GM21825 (cell line): ENCODE data around the gene ANKS1A.

Experiments
- ATAC-seq: cut with Tn5 transposase; IDR thresholded peaks from one replicate; pipeline ENCODE4 v1.9.1; 2021; ENCODE audit warnings: mild to moderate bottlenecking, moderate library complexity; ENCODE audit not compliant: unreplicated experiment

ANKS1A gene

DNA sequence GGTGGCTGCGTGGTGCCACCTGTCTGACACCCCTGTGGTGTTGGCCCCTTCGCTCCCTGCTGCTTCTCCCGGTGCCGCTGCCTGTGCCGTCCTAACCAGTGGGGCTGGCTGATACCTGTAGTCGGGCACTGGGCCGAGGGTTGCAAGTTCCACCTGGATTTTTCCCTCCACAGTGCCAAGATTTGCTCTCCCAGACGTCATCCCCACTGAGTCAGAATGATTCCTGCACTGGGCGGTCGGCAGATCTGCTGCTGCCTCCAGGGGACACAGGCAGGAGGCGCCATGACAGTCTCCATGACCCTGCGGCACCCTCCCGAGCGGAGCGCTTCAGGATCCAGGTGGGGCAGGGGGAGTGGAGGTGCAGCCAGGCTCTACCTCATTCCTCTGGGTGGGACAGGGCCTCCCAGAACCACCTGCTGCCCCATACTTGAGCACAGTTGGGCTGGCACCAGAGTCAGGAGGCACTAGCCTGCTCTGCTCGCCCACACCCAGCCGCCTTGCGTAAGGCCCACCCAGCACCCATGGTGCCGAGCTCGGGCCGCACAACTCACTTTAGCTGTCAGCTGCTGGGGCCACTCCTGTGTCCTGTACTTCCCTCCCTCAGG, 191.9 kb downstream of the ANKS1A start:
- ATAC-seq = no peak

DNA sequence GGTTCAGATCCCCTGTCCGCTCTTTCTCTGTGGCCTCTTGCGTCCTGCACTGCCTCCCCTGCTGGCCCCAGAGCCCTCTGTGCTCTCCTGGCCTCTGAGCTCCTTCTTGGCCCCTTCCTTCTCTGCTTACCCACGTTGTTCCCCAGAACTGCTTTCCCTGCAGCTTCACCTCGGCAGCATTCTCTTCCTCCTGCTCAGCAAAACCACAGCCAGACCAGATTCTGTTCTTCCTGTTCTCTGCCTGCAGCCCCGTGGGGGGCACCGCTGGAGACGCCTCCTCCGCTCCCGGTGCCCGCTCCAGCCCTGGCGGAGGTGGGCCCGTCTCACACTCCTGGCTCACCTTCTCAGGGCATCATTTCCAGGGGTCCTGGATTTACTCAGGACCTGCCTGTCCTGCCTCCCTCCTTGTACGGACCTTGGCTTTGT, 192.4 kb downstream of the ANKS1A start:
- ATAC-seq = no peak

DNA sequence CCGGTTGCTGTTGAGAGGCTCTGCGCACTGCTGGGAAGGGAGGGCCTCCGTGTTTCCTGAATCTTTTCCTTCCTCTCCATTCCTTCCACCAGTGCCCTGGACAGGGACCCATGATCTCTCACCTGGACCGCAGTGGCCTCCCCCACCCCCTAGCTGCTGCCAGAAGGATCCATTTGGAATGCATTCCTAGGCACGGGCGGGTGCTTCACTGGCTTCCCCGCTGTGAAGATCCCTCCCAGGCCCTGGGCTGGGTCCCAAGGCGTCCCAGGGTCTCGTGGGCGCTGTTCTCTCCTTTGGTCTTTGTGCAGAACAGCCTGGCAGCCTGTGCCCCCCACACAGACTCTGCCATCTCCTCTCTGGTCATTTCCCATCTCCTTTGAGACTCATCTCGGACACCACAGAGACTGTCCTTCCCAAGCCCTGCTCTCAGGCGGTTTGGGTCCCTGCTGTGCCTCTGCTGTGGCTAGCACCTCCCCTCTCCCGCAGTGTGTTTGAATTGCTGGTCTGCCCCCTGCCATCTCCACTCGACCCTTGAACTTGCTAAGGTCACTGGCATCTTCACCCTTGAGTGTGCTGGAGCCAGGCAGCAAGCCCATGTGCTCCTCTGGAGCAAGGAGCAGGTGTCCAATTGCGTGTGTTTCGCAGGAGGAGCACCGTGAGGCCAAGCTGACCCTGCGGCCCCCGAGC, 193.1 kb downstream of the ANKS1A start:
- ATAC-seq = no peak

DNA sequence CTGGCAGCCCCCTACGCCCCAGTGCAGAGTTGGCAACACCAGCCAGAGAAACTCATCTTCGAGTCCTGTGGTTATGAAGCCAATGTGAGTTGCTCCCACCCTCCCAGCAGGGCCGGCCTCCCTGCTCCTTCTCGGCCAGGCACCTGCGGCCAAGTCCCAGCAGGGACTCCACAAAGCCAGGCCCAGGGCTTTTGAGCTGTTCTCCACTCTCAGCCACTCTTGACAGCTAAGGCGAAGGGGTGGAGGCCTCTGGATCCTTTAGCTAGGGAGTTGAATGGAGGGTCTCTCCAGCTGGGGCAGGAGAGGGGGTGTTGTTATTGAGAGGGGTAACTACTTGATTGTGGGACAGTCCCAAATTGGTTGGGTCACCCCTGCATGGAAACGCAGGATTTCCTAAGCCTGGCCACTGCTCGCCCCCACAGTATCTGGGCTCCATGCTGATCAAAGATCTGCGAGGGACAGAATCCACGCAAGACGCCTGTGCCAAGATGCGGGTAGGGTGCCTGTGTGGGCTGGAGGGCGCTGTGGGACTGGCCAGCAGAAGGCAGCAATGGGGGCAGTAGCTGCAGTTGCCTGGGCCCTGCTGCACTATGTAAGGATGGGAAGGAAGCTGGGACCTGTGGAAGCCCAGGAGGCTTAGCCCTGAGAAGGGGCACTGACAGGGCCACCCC, 193.8 kb downstream of the ANKS1A start:
- ATAC-seq = no peak

DNA sequence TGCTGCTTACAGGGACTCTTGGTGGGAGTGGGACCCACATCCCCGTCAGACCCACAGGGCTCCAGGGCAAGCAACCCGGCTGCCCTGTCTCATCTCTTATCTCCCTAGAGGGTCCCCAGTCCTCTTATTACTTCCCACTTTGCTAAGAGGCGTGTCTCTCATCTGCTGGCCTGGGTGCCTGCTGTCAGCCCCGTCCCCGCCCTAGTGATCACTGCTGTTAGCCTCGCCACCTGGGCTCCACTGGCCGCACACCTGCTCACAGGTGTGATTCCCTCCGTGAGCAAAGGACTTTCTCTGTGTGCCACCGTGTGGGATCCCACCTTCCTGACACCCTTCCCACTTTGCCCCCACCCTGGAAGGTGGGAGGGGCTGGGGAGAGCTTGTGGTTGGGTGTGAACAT, 194.5 kb downstream of the ANKS1A start:
- ATAC-seq = no peak

DNA sequence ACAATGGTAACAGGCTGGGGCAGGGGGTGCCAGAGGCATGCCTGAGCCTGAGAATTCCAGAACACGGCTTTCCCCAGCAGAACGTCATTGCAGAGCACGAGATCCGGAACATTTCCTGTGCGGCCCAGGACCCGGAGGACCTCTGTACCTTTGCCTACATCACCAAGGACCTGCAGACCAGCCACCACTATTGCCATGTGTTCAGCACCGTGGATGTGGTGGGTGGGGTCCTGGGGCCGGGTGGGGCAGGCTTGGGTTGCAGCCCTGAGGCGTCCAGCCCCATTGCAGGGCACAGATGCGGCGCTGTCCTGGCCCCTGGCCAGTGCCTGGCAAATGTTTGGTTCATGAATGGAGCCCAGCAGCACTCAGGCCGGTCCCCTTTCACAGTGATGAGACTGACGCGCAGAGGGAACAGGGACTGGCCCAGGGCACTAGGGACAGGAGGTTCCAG, 195.0 kb downstream of the ANKS1A start:
- ATAC-seq = no peak

DNA sequence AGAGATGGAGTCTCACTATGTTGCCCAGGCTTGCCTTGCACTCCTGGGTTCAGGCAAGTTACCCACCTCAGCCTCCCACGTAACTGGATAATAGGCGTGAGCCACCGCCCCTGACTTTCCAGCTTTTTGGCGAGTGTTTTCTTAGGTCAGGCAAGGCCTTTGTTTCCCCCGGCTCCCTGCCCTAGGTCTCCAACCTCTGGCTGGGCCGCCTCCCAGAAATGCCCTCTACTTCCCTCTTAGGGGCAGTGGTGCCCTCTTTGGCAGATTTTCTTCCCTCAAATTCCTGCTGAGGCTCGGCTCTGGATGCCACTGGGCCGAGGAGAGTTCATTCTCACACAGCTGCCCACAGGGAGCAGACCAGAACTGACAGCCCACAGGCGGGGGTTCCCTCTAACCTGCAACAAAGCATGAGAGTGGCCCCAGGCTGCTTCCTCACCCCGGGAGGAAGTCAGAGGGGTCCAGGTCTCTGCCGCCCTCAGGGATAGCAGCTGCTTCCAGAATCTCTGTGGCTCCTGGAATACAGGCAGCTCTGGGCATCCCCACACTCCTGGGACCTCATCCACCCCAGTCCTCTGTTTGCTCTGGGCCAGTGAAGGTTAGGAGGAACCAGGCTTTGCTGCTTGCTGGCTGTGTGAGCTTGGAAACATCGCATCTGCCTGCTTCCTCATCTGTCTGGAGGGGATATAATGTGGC, 195.6 kb downstream of the ANKS1A start:
- ATAC-seq = no peak

DNA sequence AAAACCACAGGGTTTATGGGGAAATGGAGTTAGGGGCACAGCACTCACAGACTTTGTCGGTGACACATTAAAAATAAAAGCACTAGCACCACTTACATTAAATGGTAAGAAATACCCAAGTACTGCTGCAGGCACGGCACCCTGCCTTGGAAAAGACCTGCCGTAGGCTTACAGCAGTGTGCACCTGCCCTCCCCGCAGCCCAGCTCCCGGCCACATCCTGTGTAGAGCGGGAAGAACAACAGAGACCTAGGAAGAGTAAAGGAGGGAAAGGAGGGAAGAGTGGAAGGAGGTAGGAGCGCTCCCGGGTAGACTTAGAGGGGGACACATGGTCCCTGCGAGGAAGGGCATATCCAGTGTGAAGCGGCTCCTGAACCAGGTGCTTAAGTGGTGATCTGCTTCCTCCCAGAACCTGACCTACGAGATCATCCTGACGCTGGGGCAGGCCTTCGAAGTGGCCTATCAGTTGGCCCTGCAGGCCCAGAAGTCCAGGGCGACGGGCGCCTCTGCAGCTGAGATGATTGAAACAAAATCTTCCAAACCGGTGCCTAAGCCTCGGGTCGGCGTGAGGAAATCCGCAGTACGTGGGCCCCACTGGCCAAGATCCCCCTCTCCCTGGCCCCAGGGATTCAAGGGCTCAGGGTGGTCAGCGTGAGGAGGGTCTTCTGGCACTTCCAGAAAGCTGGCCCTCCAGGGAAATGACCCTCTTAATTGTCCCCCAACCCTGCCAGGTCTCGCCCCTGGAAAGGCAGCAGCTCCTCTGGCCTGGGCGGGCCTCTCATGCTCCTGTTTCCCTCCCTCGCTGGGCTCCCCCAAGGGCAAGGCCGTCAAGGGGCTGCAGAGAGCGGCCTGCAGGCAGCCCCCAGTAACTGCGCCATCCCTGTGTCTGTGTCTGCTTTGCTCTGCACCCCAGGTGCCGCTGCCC, 196.6 kb downstream of the ANKS1A start:
- ATAC-seq = no peak

DNA sequence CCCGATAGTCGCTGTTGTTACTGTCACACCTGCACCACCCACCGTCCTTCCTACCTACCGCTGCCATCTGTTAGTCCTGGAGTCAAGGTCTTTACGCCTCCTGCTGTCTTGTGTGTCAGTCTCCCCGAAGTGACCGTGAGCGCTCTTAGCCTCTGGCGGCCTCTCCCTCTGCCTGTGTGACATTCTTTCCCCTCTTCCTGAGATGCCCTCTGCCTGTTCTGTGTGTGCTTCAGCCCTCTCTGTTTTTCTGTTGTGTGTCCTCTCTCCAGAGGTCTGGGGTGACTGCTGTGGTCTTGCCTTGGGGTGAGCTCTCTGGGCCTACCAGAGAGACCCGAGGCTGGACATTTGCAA, 197.2 kb downstream of the ANKS1A start:
- no peak for ATAC-seq

DNA sequence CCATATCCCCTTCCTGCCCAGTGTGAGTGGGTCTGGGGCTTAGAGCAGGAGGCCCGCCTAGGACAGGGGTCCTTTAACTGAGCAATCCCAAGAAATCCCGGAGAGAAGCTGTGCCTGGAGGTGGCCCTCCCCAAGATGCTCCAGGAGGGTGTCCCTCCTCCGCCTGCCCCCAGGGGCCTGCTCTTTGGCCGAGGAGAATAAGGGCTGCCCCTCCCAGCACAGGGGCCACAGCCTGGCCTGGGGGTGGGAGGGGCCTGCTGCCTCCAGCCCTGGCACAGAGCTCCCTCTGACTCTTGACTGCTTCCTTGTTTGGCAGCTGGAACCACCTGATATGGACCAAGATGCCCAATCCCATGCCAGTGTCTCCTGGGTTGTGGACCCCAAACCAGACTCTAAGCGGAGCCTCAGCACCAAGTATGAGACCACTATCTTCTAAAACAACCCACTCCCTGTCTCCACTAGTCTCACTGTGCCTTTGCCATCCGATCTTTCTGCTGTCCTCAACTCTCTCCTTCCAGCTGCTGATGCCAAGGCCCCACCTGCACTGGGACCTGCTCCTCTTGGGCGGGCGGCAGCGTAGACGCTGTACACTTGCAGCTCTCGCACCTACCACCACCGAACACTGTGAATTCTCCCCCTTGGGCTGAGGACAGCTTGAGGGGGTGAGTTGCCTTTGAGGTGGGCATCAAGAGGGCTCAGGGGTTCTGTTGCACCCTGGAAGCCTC, 197.7 kb downstream of the ANKS1A start:
- no peak for ATAC-seq

DNA sequence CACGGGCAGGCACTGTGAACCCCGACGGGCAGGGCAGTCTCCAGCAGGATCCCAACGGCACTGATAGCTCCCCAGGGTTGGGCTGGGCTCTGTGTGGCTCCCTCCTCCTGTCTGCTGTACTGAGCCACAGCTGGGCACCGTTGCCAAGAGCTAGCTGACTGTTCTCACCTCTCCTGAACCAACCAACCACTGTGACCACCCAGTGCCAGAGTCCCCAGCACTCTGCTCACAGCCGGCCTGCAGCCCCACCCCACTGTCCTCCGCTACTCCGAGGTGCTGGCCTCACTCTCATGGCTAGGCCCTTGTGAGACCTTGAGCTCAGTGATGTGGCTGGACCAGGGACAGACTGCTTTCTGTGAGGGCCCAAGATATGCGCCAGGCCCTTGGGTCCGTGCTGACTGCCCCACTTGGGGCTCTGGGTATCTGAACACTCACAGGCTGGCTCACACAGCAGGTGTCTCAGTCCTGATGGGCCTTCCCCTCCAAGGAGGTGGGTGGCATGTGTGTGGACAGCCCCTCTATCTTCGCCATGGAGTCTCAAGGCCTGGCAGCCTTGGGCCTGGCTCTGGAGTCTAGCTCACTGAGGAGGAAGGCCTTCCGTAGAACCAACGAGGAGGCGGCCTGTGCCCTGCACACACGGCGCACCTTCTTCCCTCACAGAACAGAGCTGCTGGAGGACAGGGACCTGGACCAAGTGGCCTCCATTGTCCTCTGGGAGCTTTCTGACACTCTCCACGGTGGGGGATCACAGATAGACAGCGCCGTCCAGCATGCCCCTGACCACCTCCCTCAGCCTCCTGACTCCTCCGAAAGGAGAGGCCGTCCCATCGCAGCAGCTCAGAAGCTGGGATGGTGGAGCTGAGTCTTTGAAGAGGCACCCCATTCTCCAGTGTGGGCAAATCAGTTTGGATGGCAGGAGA, 198.6 kb downstream of the ANKS1A start:
- no peak for ATAC-seq

DNA sequence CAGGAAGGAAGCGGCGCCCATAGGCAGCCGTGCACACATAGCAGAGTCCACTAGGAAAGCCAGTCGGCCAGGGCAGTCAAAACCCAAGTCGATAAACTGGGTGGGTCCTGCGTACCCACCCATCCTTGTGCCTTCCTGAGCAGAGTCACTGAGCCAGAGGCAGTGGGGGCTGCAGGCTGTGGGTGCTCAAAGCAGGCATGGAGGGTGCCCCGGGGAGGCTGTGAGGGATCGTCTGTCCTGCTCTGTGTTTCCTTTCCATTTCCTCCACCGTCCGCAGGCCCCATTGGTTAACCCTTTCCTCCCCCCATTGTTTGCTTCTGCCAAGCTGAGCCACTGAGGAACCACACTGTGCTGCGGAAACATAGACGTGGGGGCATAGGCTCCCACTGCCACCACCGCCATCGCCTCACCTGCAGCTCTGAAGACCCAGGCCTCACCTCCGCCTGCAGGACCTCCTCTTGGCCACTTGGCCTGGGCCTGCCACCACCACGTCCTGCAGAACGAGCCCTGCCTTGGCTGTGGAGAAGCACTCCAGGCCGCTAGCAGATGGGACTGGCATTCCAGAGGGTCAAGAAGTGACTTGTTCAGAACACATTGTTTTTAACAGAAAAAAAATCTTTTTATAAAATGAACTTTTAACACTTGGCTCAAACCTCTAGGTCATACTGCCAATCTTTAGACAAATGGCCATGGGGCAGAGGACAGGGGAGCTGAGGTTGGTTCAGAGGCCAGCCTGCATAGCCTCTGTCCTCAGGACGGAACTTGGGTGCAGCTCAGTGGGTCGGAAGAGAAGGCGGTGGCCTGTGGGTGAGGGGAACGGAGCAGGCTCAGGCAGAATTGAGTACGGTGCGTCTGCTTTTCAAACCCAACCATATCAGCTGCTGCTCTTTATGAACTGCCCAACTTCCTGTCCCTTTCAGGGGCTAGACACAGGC, 199.5 kb downstream of the ANKS1A start:
- ATAC-seq = no peak

DNA sequence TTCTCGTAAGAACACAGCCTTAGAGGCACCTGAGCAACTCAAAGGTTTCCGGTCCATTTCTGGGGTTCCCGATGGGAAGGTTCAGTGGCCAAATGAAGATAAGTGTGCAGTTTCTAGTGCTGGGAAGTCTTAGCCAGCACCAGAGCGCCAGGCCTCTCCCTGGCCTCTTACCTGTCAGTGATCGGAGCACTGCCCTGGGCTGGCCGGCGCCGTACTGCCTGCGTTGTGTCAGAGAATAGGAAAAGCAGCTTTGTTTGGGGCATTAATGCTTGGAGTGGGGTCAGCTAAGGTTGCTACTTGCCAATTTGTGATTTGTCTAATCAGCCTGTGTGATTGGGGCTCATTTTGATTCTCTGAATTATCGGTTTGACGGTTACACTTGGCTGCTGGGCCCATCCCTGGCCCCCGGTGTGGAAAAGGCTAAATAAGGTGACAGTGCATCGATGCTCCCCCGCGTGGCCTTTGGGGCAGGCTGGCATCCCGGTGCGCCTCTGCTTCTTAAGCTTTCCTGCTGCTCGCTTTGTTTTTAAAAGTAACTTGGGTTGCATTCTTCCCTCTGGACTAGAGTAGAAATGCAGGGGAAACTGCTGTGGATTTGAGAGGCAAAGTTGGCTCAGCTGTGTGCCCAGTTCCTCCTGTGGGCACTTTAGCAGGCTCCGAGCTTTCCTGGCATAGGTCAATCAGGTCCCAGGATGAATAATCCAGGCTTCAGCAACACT, 200.3 kb downstream of the ANKS1A start:
- no peak for ATAC-seq

DNA sequence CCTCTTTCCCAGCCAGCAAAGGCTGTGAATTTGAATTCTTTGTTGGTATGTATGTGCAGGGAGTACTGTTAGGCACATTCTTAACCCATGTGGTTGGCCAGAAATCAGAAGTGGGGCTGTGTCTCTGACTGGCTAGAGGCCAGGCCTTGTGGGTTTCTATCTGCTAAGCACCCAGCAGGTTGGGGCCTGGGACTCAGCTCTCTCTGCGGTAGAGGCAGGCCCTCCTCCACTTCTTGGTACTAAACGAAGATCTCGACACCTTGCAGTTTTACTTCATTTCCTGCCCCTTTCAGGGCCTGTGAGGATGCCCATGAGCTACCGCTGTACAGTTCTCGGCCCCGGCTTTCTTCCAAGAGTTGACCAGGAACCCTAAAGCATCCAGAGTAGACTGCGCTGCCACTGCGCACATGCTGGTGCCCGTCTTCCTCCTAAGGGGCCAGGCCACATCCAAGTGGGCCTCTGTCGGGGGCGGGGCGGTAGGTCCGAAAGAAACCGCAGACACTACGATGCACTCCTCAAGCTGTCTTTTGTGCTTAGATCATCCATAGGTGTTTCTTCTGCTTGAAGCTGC, 201.0 kb downstream of the ANKS1A start:
- ATAC-seq = no peak

DNA sequence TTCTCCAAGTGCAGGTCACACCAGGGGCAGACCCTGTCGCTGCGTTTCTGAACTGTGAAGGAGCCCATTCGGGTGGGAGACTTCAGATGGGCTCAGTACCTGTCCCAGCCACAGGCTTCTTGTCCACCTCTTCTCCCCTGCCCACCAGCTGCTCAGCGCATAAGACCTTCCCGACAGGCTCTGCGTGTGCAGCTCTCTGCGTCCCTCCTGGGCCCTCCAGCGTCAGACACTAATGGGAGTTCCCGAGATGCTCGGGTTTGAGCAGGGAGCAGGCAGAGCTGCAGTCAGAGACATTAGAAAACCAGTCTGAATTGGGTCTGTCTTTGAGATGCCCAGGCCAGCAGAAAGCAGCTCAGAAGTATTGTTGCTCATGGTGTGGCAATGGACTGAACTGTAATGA, 201.7 kb downstream of the ANKS1A start:
- ATAC-seq = no peak

DNA sequence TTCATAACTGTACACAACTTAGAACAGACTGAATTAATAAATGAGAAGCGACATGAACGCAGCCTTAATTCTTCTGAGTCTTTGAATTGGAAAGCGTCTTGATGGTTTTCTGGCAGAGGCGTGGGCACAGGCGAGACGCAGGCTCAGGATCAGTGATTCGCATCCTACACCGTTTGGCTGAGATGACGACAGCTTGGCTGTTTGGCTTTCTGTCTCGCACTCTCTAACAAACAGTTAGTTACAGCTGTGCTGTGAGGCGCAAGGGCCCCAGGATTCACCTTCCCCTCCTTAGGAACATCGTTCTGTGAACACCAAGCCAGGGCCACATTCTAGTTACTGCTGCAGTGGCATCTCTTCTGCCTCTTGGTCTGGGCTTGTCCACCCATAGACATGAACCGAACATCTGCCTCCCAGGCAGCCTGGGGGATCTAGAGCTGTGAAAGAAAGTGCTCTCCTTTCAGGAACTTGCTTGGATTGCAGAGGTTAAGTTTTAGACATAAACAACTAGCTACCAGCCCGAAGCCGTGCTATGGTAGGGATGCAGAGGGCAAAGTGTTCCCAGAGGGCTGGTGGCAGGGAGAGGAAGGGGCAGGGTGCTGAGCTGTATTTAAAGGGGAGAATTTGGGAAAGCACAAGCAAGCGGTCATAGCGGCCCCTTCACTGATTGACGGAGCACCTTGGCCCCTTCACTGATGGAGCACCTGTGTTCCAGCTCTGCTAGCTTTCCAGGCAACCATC, 202.5 kb downstream of the ANKS1A start:
- ATAC-seq = no peak
